Measurements from ENCODE around the gene TOX4.

DNA sequence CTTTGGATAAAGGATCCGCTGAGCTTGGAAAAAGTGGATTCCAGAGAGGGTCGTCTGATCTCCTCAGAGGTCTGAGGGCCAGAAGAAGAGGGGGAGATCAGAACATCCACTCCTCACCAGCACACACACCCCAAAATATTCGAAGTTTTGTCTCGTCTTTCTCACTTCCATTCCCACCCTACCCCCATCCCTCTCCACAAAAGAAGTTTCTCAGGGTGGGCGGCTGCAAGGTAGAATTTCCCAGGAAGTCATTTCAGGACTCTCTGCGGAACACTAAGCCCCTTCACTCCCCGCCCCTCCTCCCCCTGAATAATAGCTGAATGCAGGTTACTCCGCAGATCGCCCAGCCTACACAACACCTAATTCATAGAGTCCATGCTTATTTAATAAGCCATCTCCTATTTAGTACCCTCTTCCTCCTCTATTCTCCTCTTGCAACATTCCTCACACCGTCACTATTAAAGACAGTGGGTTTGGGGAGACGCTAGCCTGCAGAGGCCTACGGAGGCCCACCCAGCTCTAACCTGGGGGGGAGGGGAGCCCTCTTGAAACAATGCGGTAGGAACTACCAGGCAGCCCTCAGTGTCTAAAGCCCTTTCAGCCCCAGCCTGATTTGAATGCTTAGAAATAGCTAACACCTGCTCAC lies 49.8 kb downstream of the TOX4 start:
- no peak for TF ChIP-seq CTCF (conservative IDR thresholded peaks at IDR 0.05; ENCODE audit: low read depth, low read length)
- TF ChIP-seq RAD21 (IDR thresholded peaks at IDR 0.05; ENCODE audit: low read length), result no peak
- no peak for TF ChIP-seq RFX5 (IDR thresholded peaks at IDR 0.05; ENCODE audit: low read depth, low read length)
- TF ChIP-seq MAFK (IDR thresholded peaks at IDR 0.05; ENCODE audit: low read depth, low read length), result no peak
- TF ChIP-seq POLR2A (IDR thresholded peaks at IDR 0.05; ENCODE audit: low read depth, low read length), result no peak
- TF ChIP-seq CEBPB (IDR thresholded peaks at IDR 0.05; ENCODE audit: low read depth, low read length), result no peak
- TF ChIP-seq, protein P1, sequence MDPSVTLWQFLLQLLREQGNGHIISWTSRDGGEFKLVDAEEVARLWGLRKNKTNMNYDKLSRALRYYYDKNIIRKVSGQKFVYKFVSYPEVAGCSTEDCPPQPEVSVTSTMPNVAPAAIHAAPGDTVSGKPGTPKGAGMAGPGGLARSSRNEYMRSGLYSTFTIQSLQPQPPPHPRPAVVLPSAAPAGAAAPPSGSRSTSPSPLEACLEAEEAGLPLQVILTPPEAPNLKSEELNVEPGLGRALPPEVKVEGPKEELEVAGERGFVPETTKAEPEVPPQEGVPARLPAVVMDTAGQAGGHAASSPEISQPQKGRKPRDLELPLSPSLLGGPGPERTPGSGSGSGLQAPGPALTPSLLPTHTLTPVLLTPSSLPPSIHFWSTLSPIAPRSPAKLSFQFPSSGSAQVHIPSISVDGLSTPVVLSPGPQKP (IDR thresholded peaks at IDR 0.05; ENCODE audit: borderline replicate concordance, low read depth, low read length), result no peak
- no peak for TF ChIP-seq SMC3 (IDR thresholded peaks at IDR 0.05; ENCODE audit: low read depth, low read length)
- TF ChIP-seq FOS (IDR thresholded peaks at IDR 0.05; ENCODE audit: low read depth, low read length), result no peak

Measured in IMR-90 (cell line).